Hepatocyte (in vitro differentiated cells): Measurements from ENCODE around the gene ZNF385B. TPM values are rescaled to one million over a fixed set of nuclear protein-coding genes. Genes with fewer than 3 reads are reported as not detected.

Experiments used
- DNase-seq: peaks from one replicate; pipeline ENCODE4 v3.0.0-alpha.2; 2016; ENCODE audit warnings: low spot score
- H2AFZ ChIP-seq: fragments of 200-600 bp; sonication (generic); 2 replicates; pipeline ENCODE4 v1.6.0; 2016; ENCODE audit warnings: antibody characterized with exemption, mild to moderate bottlenecking
- H3K27ac ChIP-seq: fragments of 200-600 bp; sonication (generic); 2 replicates; pipeline ENCODE4 v1.5.1; 2016; ENCODE audit warnings: mild to moderate bottlenecking
- H3K27me3 ChIP-seq: fragments of 200-600 bp; sonication (generic); 2 replicates; pipeline ENCODE4 v1.6.1; 2016
- H3K36me3 ChIP-seq: fragments of 200-600 bp; sonication (generic); replicated peaks from 2 replicates; pipeline ENCODE4 v1.5.1; 2016; ENCODE audit warnings: low read depth; ENCODE audit not compliant: insufficient read depth
- H3K4me1 ChIP-seq: fragments of 200-600 bp; sonication (generic); 2 replicates; pipeline ENCODE4 v1.5.1; 2016; ENCODE audit warnings: mild to moderate bottlenecking, moderate library complexity; ENCODE audit not compliant: insufficient read depth
- H3K4me2 ChIP-seq: fragments of 200-600 bp; sonication (generic); 2 replicates; pipeline ENCODE4 v1.6.0; 2016
- H3K4me3 ChIP-seq: fragments of 200-600 bp; sonication (generic); 2 replicates; pipeline ENCODE4 v1.5.1; 2016; ENCODE audit warnings: mild to moderate bottlenecking
- H3K79me2 ChIP-seq: fragments of 200-600 bp; sonication (generic); 2 replicates; pipeline ENCODE4 v1.6.0; 2017; ENCODE audit warnings: mild to moderate bottlenecking
- H3K9me2 ChIP-seq: fragments of 200-600 bp; sonication (generic); replicated peaks from 2 replicates; pipeline ENCODE4 v1.6.0; 2017; ENCODE audit warnings: mild to moderate bottlenecking; ENCODE audit not compliant: insufficient read depth
- H3K9me3 ChIP-seq: fragments of 200-600 bp; sonication (generic); 2 replicates; pipeline ENCODE4 v1.5.1; 2016; ENCODE audit warnings: low read depth, mild to moderate bottlenecking
- H4K20me1 ChIP-seq: fragments of 200-600 bp; sonication (generic); 2 replicates; pipeline ENCODE4 v1.6.0; 2016; ENCODE audit warnings: mild to moderate bottlenecking; ENCODE audit not compliant: insufficient read depth, poor library complexity, severe bottlenecking
- CTCF ChIP-seq: fragments of 200-600 bp; sonication (generic); IDR thresholded peaks from 2 replicates; pipeline ENCODE4 v1.5.1; 2016; ENCODE audit warnings: antibody characterized with exemption, mild to moderate bottlenecking; ENCODE audit not compliant: poor library complexity
- EZH2 ChIP-seq: fragments of 200-600 bp; sonication (generic); IDR thresholded peaks from 2 replicates; pipeline ENCODE4 v1.6.1; 2016; ENCODE audit warnings: antibody characterized with exemption, mild to moderate bottlenecking, borderline replicate concordance
- EZH2phosphoT487 ChIP-seq: fragments of 200-600 bp; sonication (generic); IDR thresholded peaks from one replicate; pipeline ENCODE4 v1.6.1; 2018; ENCODE audit warnings: antibody characterized with exemption, mild to moderate bottlenecking, low read depth, moderate library complexity; ENCODE audit not compliant: unreplicated experiment, severe bottlenecking
- WGBS: methylation state at CpG from one replicate; pipeline ENCODE4 v1.1.6; 2016; ENCODE audit warnings: low lambda C conversion rate; ENCODE audit errors: missing lambda C conversion rate; 5-methylcytosine and 5-hydroxymethylcytosine counted together
- polyA plus RNA-seq: library from polyadenylated mRNA; unstranded; fragments of >200 nt; fragmentation: Nextera tagmentation; extraction: Ambion mirVana; gene quantifications from 2 replicates; pipeline ENCODE4 v1.2.1, GENCODE V29; 2016
- total RNA-seq: library from RNA; depleted of rRNA; stranded (reverse); fragments of >200 nt; gene quantifications from 2 replicates; pipeline ENCODE4 v1.2.3, GENCODE V29; 2014

The ZNF385B gene
- total and polyA plus RNA-seq, 2 experiments from 2014 or later = 1.8 to 2.4 TPM

DNA sequence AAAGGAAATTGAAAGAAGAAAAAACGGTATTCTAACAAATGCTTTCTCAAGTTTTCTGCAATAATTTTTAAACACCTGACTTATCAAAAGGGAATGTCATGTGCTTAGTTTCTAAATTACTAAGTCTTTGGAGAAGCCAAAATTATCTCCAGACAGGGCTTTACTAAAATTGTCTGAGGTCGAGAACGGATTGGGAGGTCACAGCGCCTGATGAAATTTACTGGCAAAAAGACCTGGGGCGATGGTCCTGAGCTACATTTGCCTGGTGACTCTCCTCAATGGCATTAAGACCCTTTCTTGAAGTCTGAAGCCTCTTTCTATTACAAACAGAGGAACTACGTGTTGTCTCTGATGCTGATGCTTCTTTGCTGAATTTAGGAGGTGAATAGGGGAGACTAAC is 305.0 kb downstream of the ZNF385B start:
- 72% methylated on average over 6 of the region's 6 CpGs for WGBS
- Histone ChIP-seq H3K36me3 (no peaks in the 10 kb centered on the region), H3K4me2 (no peak overlapping the region), H3K4me1 (peaks cover 3% of the 10 kb centered on the region), H3K79me2 (no peaks in the 10 kb centered on the region), H4K20me1 (no peaks in the 10 kb centered on the region), H3K9me2 (no peaks in the 10 kb centered on the region), H3K4me3 (no peak overlapping the region), H3K27me3 (no peaks in the 10 kb centered on the region), H3K9me3 (no peaks in the 10 kb centered on the region), H2AFZ (no peak overlapping the region), H3K27ac (no peak overlapping the region)
- no peak for TF ChIP-seq EZH2
- no peak for TF ChIP-seq EZH2phosphoT487
- no peak for TF ChIP-seq CTCF
- DNase-seq = no peak

GRCh38 chr2:179555691-179556283 is 305.6 kb downstream of the ZNF385B start:
- H3K4me3 ChIP-seq = no peak overlapping the region
- H2AFZ ChIP-seq = no peak overlapping the region
- H3K27ac ChIP-seq = no peak overlapping the region
- H3K4me1 ChIP-seq = peaks cover 3% of the 10 kb centered on the region
- H3K36me3 ChIP-seq = no peaks in the 10 kb centered on the region
- no peak for DNase-seq
- no peaks in the 10 kb centered on the region for H3K79me2 ChIP-seq
- no peaks in the 10 kb centered on the region for H3K27me3 ChIP-seq
- no peaks in the 10 kb centered on the region for H3K9me3 ChIP-seq
- H3K4me2 ChIP-seq = no peak overlapping the region
- TF ChIP-seq EZH2phosphoT487 (no peak), EZH2 (no peak), CTCF (no peak)
- no peaks in the 10 kb centered on the region for H3K9me2 ChIP-seq
- no peaks in the 10 kb centered on the region for H4K20me1 ChIP-seq
- 66% methylated on average over 6 of the region's 6 CpGs for WGBS

DNA sequence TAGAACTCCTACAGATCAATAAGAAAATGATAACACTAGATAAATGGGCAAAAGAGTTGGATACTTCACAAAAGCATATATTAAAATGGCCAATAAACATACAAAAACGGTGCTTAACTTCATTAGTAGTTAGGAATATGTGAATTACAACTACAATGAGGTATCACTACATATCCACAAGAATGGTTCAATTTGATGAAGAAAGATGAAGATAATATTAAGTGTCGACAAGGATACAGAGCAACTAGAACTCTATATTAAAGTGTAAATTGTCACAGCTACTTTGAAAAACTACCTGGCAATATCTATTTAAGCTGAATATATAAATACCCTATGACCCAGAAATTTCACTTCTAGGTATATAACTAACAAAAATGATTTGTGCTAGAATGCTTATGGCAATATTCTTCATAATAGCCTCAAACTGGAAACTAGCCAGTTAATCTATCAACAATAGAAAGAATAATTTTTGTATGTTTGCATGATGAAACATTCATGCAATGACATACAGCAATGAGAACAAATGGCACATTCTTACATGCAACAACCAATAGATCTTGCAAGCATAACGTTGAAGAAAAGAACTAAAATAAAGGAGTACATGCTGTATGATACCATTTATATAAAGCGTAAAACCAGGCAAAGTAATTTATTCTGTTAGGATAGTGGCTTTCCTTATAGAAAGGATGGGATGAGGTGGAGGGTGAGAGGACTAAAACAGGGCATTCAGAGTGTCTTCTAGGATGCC is 306.6 kb downstream of the ZNF385B start:
- no peak overlapping the region for H3K4me3 ChIP-seq
- no peaks in the 10 kb centered on the region for H3K36me3 ChIP-seq
- H2AFZ ChIP-seq = no peak overlapping the region
- H3K27me3 ChIP-seq = no peaks in the 10 kb centered on the region
- TF ChIP-seq EZH2phosphoT487 (no peak), EZH2 (no peak), CTCF (no peak)
- no peak overlapping the region for H3K27ac ChIP-seq
- no peaks in the 10 kb centered on the region for H3K79me2 ChIP-seq
- DNase-seq = no peak
- H3K9me2 ChIP-seq = no peaks in the 10 kb centered on the region
- H4K20me1 ChIP-seq = no peaks in the 10 kb centered on the region
- WGBS = 93% methylated on average over 4 of the region's 4 CpGs
- H3K4me2 ChIP-seq = no peak overlapping the region
- peaks cover 3% of the 10 kb centered on the region for H3K4me1 ChIP-seq
- no peaks in the 10 kb centered on the region for H3K9me3 ChIP-seq
